Activated CD4-positive, alpha-beta T cell treated with anti-CD3 and anti-CD28 coated beads for 4 hours (primary cell): ENCODE measurements around the gene NECAB2.
A peak's percentile ranks its signal among the peaks of the same experiment; 100 is the strongest.

Source experiments
- DNase-seq, 2 donors: peaks; one replicate each; pipeline ENCODE4 v3.0.0-alpha.2; 2020

Gene NECAB2

GRCh38 chr16:83967838-83968305 lies at the start of gene NECAB2:
Gene NECAB2, plus strand, starts transcription at chr16:83968244. Its CDS starts 405 bp downstream, at chr16:83968649.
- DNase-seq, result no peak

GRCh38 chr16:83920894-83921491 lies 47.1 kb upstream of the NECAB2 start:
- no peak for DNase-seq

GRCh38 chr16:83923581-83924365 lies 44.3 kb upstream of the NECAB2 start:
- no peak for DNase-seq

- DNase-seq, result no peak
Measured at GRCh38 chr16:83924686-83925085, 43.4 kb upstream of the NECAB2 start.

- DNase-seq, result no peak
Measured at GRCh38 chr16:83925095-83925905, 42.7 kb upstream of the NECAB2 start.

- DNase-seq, result no peak
Measured at GRCh38 chr16:83925957-83926725, 41.9 kb upstream of the NECAB2 start.

GRCh38 chr16:83926726-83927397 lies 41.2 kb upstream of the NECAB2 start:
- peak; percentile 36 to 54 for DNase-seq

- DNase-seq, result no peak
Measured at GRCh38 chr16:83928341-83929055, 39.5 kb upstream of the NECAB2 start.

- DNase-seq, result no peak
Measured at GRCh38 chr16:83929811-83930555, 38.1 kb upstream of the NECAB2 start.

GRCh38 chr16:83930730-83931500 lies 37.1 kb upstream of the NECAB2 start:
- DNase-seq, result no peak

- no peak for DNase-seq
Measured at GRCh38 chr16:83931556-83931955, 36.5 kb upstream of the NECAB2 start.

- DNase-seq, result no peak
Measured at GRCh38 chr16:83932304-83932703, 35.7 kb upstream of the NECAB2 start.

- no peak for DNase-seq
Measured at GRCh38 chr16:83932955-83933673, 34.9 kb upstream of the NECAB2 start.

GRCh38 chr16:83933885-83934683 lies 34.0 kb upstream of the NECAB2 start:
- no peak for DNase-seq

GRCh38 chr16:83934684-83934977 lies 33.4 kb upstream of the NECAB2 start:
- no peak for DNase-seq

- no peak for DNase-seq
Measured at GRCh38 chr16:83935005-83935857, 32.8 kb upstream of the NECAB2 start.

- DNase-seq, result no peak
Measured at GRCh38 chr16:83935858-83936255, 32.2 kb upstream of the NECAB2 start.
